Activated effector memory CD4-positive, alpha-beta T cell treated with anti-CD3 and anti-CD28 coated beads, Interleukin-2, amount 50 U/mL, for 16 hours (primary cell): ENCODE measurements around the gene CTNND2.

Source experiments
- DNase-seq: peaks from one replicate; pipeline ENCODE4 v3.0.0-alpha.2; 2020

CTNND2 gene

DNA sequence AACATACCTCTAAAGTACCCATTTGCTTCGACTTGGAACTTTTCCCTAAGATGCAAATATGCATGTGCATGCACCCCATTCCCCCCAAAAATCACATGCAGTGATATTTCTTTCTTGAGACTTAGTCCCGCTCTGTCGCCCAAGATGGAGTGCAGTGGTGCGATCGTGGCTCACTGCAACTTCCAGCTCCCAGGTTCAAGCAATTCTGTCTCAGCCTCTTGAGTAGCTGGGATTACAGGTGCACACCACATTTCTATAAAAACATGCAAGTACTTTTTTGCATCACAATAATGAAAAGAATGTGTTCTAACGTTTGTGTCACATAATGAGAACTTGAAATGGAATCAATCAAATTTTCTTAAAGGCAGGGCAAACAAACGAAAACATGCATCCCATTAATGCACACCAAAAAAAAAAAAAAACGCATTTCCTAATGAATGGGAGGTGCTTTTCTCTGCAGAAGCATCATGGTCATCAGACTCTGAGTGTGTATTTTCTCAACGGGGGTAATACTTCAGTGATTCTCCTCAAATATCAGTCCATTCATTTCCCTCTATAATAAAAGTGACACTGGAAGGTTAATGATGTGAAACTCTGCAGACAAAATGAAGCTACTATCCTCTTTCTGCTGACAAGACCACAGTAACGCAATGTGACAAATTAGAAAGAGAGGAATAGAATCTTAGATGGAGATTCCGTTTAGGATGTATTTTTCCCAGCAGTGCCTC lies 389.4 kb downstream of the CTNND2 start:
- DNase-seq: no peak

DNA sequence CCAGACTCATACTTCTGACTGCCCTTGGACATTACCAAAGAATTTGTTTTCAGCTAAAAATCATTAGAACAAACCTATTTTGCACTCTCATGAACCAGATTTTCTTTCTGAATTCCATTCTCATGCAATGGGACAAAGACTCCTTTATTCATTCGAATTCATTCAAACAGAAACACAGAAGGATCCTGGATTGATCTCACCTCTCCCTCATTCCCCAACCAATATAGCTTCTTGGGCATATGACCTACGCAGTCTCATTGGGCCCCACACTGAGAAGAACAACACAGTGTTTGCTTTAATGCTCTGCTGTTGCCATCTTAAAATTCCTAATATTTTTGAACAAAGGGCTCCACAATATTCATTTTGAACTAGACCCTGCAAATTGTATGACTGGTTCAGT lies 392.4 kb downstream of the CTNND2 start:
- DNase-seq: no peak

DNA sequence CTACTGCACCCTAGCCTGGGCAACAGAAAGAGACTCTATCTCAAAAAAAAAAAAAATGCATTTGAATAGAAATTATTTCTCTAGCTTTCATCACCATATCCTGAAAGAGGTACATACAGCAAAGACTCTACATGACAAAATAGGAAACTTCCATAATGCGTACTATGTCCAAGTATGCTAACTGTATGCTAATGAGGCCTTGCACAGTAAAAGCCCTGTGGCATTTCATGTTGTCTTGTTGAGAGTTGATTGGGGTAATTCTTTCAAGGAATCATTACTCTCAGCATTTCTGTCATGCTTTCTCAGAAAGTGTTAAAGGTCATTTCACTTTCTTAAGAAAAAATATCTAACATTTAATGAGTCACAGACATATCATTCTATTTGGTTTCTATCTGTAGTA lies 393.4 kb downstream of the CTNND2 start:
- DNase-seq: no peak

DNA sequence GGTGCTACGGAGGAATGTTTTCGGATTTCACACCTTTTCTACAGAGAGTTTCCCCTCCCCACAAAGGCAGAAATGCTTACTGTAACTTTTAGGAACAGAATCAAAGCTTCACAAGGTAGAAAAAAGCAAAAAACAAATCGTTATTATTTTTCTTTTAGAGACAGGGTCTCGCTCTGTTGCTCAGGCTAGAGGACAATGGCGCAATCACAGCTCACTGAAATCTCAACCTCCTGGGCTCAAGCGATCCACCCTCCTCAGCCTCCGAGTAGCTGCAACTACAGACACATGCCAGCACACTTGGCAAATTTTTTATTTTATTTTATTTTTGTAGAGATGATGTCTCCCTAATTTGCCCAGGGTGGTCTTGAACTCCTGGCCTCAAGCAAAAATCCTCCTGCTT lies 394.5 kb downstream of the CTNND2 start:
- no peak for DNase-seq

DNA sequence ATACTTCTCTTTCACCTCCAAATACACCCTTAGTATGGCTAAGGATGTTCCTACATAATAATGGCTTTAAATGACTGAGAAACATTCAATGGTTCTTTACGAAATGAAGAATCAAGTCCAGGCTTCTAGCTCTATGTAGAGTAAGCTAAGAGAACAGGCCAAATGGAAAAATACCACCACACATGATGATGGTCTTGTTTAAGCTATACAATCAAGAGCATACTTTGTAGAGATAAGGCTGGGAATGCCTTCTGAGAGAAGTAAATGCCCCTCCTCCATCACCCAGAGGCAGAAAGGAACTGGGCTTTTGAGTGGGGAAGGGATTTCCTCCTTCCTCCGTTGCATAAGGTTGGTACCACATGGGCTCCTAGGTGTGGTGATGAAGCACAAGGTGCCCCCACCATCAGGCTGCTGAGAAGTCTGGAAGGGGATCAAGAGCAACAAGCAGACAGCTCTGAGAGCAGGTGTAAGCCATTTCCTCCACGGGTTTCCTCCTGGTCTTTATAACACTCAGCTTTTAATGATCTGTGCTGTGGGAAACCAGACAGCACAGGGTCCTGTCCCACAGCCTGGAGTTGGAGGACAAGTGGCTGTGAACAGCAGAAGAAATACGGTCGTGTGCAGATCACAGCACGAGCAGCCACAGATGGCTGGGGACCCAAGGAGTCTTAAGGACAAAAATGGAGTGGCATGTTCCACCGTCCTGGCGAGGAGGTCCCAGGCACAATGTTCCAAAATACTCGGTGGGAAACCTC lies 396.9 kb downstream of the CTNND2 start:
- DNase-seq: no peak

DNA sequence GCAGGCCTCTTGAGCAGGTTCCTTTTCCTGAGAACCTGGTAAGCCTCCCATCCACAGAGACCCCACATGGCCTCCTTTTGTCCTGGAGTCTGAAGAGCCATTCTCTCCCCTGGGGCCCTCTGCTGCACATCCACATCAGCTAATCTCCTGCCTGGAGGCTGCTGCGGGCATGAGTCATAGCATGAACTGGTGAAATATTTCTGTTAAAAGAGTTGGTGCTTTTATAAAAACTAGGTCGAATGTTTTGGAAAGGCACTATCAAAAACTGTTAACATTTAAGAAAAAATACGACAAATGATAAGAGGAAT lies 399.4 kb downstream of the CTNND2 start:
- DNase-seq: no peak

DNA sequence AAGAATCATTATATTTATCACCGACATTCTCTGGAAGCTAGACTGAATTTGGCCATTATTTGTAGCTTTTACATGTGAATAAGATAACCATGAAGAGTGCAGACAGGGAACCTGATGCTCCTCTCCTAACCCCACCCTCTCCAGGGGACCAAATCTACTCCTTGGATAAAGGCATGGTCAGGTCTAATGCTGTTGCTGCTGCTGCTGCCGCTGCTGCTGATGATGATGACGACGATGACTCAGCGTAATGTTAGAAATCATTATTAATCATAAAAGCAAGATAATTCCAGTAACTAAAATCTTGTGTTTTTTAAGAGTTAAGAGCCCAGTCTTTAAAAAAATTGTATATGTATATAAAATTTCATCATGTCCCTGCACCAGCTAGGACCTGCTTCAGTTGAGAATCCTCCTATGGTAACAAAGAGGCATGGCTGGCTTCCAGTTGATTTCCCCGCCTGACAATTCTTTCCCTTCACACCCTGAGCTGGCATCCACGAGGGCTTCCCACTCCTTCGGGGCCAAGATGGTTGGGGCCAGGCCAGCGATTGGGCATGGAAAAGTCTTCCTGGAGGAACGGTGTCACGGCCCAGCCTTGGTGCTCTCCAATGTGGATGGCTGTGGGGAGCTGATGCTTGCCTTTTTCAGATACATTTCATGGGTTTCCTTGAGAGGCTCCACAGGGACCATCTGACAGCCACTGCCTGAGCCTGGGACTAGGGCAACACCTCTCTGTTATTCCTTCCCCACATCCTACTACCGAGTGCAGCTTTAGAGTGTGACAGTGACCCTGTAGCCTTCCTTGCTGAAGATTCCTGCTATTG lies 400.0 kb downstream of the CTNND2 start:
- DNase-seq: no peak

DNA sequence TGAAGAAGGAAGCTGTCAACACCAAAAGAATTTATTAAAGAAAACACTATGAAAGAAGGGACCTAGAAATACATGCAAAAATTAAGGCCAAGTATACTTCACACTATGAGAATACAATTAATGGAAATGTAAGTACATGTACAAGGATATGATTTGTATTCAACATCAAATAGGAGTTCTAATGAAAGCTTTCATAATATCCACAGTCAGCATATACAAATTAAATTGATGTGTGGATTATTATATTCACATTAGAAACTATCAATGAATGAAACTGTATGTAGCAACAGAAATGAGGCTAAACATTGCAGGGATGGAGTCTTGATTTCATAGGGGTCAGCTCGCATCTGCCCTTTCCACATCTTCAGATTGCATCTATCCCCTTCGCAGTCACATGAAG lies 401.5 kb downstream of the CTNND2 start:
- DNase-seq: no peak

DNA sequence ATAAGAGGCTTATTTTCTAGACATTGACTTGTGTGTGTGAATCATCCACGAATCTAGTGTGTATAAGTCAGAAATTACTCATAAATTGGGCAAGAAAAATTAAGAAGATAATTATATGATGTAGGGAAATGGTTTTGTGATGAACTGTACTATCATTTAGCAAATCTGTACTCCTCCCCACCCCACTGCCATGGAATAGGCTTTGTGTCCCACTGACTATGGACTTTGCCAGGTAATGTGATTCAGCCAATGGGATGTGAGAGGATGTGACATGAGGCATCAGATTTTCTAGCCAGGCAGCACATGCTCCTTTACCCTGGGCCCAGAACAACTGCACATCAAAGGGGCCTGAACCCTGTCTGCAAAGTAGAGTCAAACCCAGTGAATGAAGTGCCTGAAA lies 406.6 kb downstream of the CTNND2 start:
- DNase-seq: no peak

DNA sequence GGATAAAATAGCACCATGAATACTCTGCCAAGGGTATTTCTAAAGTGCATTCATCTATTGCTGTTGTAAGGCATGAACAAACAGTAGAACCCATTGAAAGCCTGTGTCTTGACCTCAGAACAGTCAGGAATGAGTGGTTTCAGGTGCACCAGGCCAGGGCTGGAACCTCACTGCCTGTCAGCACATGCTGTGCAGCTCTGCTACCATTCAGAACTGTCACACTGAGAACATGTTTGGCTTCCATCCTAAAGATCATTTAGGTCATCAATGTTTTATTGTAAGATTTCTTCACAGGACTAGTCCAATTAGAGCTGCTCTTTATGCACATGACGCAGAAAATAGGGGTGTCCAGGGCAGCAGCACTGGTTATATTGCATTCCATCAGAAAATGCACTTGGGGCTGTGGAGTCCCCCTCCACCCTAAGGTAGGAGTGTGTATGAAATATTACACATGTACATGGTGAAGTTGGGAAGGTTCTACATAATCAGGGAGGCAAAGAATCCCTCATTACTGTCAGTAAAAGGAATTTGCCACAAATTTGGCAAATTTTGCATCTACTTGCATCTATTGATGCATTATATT lies 408.0 kb downstream of the CTNND2 start:
- DNase-seq: no peak

DNA sequence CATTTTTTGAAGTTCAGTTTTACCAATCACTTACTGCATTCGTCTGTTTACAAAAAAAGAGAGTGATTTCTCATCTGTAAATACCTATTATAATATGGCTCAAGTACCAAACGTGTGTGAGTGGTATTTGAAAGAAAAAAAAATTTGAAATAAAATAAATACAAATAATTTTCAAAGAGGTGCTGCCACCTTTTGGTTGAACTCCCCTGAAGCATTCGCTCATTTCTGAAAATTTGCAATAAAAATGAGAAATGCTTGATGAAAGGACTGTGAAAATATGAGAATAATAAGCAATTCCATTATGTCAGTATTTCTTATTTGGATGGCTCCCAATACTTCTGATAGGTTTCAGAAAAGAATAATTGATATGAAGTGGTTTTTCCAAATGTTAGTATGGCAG lies 409.9 kb downstream of the CTNND2 start:
- no peak for DNase-seq

DNA sequence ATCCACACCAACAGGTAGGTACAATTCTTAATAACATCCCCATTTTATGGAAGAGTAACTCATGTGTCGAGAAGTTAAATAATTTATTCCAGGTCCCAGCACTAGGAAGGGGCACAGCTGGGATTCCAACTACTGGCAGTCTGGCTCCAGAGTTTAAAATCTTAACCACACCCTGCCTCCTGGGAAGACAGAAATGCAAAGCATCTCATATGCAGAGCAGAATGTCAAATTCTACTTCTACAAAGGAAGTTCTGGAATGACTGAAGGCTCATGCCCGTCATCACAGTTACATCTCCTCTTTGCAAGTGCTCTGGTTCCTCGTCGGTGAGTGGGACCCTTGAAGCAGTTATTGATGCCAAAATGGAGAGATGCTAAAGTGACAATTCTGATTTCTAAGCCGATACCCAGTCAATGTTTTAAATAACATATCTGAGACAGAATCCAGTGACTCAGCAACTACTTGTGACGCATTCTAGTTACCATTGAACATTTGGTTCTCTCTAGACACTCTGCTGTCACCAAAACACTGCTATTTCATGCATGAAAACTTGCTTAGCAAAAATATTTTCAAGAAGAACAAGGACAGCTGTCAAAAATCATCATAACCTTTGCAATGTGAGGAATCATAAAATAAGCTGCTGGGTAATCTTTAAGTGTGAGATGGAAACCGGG lies 412.7 kb downstream of the CTNND2 start:
- no peak for DNase-seq

DNA sequence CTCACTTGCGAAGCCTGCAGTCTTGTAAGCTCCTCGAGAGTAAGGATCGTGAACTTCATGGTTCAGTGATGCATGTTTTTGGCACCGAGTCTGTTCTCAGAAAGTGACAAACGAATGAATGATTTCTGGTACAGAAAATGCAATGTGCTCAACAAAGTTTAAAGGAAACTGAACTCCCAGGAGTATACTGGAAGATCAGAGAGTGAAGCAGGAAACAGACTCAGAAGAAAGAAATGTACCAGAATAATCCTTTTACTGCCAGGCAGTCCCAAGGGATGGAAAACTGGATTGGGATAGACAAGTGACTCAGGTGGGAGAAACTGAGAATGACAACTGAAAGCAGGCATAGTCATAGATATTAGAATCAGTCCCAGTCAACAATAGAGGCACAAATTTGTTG lies 420.6 kb downstream of the CTNND2 start:
- DNase-seq: no peak

DNA sequence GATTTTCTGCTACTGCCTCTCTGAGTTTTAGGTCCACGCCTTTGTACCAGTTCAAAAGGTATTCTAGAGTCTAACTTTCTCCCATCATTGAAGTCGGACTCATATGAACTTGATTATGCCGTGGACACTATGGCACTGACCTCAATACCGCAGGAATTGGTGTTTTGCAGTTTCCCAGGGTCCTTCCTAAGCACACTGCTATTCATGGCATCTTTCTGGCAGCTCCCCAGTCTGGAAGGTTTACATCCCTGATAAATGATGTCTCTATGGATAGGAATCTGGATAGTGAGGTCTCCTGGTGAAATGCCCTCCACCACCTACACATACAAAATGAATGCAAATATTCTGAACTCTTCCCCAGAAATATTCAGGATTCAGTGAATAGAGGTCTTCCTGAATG lies 422.2 kb downstream of the CTNND2 start:
- no peak for DNase-seq

DNA sequence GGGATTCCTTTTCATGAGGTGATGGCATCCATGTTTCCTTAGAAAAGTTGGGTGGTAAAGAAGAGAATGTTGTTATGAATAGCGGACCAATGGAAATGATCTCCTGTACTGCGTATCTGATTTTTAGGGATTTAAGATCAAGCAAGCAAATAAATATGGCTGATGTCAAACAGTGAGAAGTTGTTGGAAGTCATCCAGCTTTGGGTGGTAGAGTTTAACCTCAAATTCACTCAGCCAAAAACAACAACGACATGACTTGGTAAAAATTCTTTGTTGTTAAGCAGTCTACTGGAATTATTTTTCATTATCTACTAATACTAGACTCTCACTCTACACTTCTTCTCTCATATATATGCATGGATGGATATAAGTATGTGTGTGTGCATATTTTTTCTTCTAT lies 426.5 kb downstream of the CTNND2 start:
- DNase-seq: no peak

DNA sequence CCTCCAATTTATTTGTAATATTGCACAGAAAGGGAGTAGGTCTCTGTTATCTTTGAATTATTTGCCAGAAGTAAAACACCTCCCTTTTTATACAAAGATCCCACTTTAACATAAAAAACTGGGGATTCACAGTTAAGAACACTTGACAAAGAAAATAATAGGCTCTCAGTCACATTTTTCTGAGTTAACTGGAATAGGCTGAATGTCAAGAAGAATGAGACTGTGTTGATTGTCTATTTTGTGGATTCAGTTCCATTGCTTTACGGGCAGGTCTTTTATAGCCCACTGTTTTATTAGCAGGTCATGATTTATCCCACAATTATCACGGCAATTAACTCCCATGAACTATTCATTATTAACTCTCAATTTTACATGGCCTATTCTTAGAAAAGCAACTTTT lies 427.4 kb downstream of the CTNND2 start:
- DNase-seq: no peak

DNA sequence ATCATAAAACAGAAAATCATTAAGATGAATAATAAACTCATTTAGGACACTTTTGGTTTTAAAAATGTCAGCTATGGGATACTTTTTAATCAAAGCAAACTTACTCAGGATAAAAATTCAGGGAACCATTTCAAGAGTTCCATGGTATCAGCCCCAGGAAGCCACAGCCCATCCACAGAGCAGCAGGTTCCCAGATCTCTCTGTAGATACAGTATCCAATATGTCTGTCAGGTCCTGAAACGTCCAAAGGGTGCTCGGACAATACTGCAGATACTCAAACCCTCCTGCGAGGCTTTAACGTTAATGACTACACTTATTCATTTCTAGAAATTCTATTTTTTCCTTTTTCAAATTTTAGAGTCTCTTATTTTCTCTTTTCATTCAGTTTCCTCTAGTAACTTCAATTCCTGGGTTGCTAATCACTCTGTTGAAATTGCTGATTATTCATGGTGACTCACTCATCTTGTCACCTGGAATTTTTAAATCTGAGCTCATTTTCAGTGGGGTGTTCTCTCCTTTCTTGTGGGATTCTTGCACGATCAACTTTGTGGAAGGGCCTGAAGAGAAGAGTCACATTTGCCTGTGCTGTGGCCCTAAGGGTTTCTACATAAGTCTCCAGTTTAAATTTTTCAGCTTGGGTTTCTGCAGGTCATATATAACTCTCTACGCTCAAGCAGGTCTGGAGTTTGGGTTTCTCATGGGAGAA lies 435.8 kb downstream of the CTNND2 start:
- DNase-seq: no peak

DNA sequence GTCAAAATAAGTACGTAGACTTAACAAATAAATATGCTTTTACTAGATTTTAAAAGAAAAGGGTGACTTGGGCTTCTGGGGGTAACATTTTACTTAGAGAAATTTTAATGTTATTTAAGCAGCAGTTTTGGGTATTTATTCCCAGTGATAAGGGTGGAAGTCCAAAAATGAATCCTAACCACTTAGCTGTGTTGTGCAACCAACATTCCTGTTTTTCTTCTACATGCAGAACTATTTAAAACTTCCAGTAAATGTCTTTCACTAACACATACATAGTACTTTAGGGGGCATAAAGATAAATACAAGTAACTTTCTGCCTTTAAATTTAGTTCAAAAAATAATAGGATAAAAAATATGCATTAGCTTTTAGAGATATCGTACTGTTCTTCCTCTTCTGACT lies 436.7 kb downstream of the CTNND2 start:
- no peak for DNase-seq

DNA sequence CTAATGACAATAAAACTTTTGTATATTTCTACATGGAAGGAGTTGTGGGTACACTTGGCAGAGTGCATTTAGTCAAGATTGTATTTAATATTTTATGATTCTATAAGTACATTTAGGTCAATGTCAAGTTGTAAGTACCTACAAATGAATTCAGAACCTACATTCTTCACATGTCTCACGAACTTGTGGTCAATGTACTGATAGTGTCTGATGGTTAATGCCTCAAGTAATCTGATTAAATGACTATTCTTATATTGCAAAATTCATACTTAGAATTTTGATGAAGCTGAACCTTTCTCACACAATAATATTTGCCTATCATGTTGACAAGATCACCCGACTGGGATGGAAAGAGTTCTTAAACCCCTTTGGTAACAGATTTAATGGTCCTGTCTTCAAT lies 444.5 kb downstream of the CTNND2 start:
- no peak for DNase-seq

DNA sequence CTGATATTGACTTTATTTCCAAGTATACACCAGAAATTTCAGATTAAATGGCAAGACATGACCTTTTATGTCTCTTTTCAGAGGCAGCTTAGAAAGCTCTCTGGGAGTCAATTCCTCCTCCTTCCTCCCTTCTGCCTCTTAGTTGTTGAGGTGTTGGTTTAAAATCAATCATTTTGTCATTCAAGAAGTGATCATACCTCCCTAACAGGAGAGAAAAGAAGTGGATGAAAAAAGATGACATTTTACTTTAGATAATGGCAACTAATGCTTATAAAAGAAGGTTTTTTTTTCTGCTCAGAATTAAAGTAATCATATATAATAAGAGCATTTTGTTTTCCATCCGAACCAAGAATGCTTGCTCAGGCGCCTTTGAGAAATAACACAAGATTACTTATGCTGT lies 448.7 kb downstream of the CTNND2 start:
- DNase-seq: no peak

DNA sequence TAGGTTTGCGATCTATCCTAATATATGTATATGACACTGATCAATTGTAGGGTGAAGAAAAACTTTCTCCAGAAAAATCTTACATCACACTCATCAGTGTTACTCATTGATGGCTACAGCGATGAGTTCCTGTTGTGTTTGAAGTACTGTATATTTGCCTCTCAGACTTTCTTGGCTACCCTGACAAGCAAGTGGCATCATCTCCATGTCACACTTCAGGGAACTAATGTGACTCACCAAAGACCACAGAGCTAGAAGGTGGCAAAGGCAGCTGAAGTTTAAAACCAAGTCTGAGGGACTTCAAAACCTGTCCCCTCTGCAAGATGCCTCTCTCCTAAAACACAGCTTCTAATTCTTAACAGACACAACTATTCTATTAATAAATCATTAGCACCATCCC lies 451.4 kb downstream of the CTNND2 start:
- no peak for DNase-seq

DNA sequence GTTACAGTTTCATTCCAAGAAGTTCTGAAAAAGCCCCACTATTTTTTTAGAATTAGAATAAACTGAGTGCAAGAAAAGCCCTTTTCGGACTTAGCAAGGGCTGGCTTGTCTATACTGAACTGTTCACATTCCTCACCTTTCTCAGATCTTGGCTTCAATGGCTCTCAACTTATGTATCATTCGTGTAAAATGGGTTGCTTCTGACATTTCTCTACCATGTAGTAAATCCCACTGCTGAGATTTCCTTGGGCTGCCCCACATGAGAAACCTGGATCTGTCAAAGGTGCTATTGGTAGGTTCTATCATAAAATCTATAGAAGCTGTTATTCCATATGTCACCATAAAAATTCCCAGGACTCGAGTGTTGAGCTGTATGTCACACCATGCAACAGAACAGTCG lies 454.3 kb downstream of the CTNND2 start:
- no peak for DNase-seq

DNA sequence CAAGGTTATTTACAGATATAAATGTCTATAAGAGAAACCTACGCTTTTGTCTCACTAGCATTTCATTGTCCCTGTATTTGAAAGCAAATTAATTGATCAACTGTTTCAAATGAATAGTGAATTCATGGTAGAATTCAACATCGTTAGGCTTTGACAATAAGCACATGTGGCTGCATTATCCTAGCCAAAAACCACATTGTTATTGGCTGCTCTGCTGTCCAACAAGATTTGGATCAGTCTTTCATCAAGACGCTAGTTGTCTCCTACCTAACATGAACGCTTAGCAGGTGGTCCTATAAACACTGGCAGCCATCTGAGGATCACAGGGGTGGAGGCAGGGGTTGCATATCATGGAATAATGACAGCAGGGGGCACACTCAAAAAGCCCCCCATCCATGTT lies 455.0 kb downstream of the CTNND2 start:
- DNase-seq: no peak
